GM21529 (cell line): ENCODE measurements around the gene DHX8.

Source experiments
- ATAC-seq: cut with Tn5 transposase; IDR thresholded peaks from one replicate; pipeline ENCODE4 v1.9.1; 2021; ENCODE audit not compliant: unreplicated experiment

DHX8 gene

DNA sequence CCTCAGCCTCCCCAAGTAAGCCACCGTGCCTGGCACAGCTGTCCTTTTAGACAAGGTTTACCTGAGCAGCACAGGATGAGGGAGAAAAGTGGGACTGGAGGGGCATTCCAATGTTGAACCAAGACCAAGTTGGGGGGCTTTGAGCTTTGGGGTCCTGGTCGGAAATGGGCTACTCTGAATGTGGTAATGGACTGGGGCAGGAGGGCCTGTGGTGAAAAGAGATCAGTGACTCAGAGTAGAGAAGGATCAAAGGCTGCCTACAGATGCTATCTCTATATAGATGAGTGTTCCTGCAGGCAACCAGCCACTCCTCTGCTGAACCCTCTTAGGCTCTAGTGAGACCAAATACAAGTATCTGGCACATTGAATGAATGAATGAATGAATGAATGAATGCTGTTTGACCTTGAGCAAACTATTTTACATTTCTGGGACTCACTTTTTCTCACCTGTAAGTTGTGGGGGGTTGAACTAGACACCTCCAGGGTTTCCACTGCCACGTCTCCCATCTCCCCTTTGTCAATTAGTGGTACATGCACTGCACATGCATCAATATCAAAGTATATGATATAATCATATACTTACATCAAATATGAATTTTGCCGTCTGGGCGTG, 88.7 kb downstream of the DHX8 start:
- no peak for ATAC-seq

DNA sequence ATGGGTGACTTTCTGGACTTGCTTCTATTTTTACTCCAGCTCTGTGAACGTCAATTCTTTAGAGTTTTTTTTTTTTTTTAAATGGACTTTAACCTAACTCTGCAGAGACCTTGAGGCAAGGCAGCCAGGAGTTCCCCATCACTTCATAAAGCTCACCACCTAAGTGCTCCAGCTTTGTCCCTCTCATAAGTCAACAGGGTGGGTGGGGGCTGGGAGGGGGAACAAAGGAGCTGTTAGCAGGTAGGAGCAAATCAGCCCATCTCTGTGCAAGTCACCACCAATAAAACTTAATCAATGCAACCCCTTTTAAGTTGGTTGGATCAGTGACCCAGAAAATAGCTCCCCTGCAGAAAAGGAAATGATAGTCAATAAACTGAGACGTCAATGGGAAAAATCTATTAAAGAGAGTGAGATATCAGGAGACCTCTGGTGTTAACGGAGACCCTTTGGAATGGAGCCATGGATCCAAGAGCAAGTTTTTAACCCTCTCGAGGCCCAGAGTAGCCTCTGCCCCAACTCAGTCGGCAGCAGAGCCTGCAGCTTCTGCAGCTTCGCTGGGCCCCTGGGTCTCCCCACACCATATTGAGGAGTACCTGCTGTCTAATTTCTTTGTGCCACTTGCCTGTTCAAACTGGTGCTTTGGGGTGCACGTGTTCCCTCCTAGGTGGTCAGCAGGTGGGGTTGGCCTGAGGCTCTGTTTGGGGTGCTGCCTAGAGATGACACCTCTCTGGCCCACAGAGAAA, 90.0 kb downstream of the DHX8 start:
- ATAC-seq: no peak

DNA sequence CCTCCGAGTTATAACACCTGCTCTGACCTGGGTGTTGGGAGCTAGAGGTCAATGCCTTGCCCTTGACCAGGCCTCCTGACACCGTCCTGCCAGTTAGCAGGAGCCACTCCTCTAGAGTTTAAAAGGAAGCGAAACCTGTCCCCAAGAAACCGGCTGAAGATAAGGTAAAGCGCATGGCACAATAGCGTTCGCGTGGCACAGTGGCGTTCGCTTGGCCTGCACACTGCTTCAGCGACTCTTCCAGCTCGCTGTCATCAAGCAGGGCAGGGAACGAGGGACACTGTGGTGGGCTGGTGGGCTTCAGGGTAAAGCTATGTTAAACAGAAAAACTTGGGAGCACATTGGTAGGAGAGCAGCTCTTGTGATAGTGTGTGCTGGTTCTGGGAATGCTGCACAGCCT, 90.6 kb downstream of the DHX8 start:
- no peak for ATAC-seq

DNA sequence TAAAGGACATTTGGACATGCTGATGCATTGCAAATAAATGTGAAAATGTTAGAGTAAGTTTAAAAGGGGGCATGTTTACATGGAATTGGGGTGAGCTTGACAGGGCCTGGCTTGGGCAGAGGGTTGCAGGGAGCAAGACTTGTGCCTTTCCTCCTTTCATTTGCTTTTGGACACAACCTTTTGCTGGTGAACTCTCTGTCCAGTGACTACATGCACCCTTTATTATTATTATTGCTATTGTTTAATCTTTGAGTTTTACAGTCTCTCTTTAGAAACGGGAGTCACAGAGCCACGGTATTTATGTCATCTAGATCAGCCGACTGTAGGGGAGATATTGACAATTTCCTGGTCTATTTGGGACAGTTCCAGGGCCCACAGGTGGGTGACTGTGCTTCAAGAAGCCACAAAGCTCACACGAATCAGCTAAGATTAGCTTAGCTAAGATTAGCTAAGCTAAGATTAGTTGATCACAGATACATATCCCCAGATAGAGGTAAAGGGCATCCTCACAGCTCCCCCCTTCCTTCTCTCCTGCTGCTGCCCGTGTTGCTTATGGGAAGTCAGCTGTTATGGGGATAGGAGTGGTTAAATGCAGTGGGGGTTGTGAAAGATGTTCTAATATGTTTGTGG, 91.2 kb downstream of the DHX8 start:
- ATAC-seq: no peak
